ENCODE data around the gene ZNF611. TPM values are rescaled to one million over a fixed set of nuclear protein-coding genes. Genes with fewer than 3 reads are reported as not detected.
"Not testable (repeated sequence)": the region's sequence is repeated elsewhere in the genome, so short reads cannot be mapped to it uniquely, and the experiment has no call there.

ZNF611 gene
- total RNA-seq, 2 donors from 2014 or later = 12.0 to 15.3 TPM

DNA sequence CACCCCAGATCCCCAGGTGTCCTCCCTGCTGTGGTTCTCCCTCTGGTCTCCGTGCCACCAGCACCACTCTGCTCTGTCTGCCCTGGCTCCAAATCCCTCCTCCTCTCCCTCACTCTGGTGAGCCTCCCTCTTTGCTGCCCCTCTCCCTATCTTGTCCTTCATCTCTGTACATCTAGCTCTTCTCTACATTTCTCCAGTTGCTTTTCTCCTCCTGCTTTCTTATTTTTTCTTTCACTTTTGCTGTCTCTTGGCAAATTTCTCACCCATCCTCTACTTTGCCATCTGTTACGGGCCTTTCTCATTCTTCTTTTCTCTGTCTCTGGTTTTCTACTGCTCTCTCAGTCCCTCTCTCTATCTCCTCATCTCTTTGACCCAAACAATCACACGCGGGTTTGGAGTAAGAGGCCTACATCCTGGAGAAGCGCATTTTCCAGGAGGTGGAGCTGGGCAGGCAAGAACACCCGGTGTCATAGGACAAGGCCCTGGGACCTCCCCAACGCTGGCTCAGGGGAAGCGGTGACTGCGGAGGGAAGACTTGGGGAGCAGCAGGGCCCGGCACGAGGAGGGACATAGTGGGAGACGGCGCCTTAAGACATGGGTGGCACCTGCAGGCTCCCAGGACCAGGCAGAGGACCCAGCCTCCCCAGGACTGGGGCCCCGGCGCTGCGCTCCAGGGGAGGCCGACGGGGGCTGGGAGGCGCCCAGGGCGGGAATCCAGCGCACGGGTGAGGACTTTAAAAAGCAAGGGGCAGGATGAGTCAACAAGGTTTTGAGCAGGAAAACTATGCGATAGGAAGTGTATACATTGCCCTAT is 9.9 kb downstream of the ZNF611 start:
- Histone ChIP-seq H3K9me3 (no peaks in the 10 kb centered on the region), H3K27me3 (replicated peaks; ENCODE audit: insufficient read depth) (no peaks in the 10 kb centered on the region), H3K4me3 (no peak overlapping the region), H3K36me3 (peaks cover 0 to 8% of the 10 kb centered on the region in 2 donors), H3K4me1 (replicated peaks) (peaks cover 6% of the 10 kb centered on the region), H3K27ac (peak overlapping the region in 1 of 2 donors; percentile 35)
- intact Hi-C loops (cut with DNase I) = no loop called here
- no peak for DNase-seq (ENCODE audit: low spot score)
- 73% methylated on average over 23 of the region's 23 CpGs for WGBS
- TF ChIP-seq POLR2A (IDR thresholded peaks at IDR 0.05) (no peak), POLR2AphosphoS5 (IDR thresholded peaks at IDR 0.05) (no peak)
- TF ChIP-seq, protein P1, sequence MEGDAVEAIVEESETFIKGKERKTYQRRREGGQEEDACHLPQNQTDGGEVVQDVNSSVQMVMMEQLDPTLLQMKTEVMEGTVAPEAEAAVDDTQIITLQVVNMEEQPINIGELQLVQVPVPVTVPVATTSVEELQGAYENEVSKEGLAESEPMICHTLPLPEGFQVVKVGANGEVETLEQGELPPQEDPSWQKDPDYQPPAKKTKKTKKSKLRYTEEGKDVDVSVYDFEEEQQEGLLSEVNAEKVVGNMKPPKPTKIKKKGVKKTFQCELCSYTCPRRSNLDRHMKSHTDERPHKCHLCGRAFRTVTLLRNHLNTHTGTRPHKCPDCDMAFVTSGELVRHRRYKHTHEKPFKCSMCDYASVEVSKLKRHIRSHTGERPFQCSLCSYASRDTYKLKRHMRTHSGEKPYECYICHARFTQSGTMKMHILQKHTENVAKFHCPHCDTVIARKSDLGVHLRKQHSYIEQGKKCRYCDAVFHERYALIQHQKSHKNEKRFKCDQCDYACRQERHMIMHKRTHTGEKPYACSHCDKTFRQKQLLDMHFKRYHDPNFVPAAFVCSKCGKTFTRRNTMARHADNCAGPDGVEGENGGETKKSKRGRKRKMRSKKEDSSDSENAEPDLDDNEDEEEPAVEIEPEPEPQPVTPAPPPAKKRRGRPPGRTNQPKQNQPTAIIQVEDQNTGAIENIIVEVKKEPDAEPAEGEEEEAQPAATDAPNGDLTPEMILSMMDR (IDR thresholded peaks at IDR 0.05) = no peak

DNA sequence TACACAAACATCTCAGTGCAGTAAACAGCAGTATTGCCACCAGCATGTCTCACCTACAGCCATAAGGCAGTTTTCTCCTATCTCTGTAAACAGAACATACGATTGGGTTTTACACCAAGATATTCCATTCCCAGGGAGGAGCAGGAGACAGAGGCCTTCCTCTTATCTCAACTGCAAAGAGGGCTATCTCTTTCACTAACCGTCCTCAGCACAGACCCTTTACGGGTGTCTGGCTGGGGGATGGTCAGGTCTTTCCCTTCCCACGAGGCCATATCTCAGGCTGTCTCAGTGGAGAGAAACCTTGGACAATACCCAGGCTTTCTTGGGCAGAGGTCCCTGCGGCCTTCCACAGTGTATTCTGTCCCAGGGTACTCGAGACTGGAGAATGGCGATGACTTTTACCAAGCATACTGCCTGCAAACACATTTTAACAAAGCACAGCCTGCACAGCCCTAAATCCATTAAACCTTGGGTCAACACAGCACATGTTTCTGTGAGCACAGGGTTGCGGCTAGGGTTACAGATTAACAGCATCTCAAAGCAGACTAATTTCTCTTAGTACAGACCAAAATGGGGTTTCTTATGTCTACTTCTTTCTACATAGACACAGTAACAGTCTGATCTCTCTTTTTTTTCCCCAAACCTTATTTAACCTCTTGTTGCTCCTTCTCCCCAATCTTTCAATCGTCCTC is 10.8 kb downstream of the ZNF611 start:
- H3K4me1 ChIP-seq (replicated peaks); H3K4me3 ChIP-seq; DNase-seq (ENCODE audit: low spot score); H3K36me3 ChIP-seq; H3K27me3 ChIP-seq (replicated peaks; ENCODE audit: insufficient read depth); intact Hi-C loops (cut with DNase I); H3K9me3 ChIP-seq: not testable (repeated sequence)
- H3K27ac ChIP-seq = peak overlapping the region in 1 of 2 donors; percentile 35
- WGBS = 36% methylated on average over 9 of the region's 9 CpGs

GRCh38 chr19:52722062-52723003 is 12.5 kb downstream of the ZNF611 start:
- Histone ChIP-seq H3K36me3 (peaks cover 0 to 8% of the 10 kb centered on the region in 2 donors), H3K27ac (no peak overlapping the region), H3K4me3 (no peak overlapping the region), H3K4me1 (replicated peaks) (peaks cover 6% of the 10 kb centered on the region), H3K9me3 (no peaks in the 10 kb centered on the region), H3K27me3 (replicated peaks; ENCODE audit: insufficient read depth) (no peaks in the 10 kb centered on the region)
- 92% methylated on average over 7 of the region's 7 CpGs for WGBS
- TF ChIP-seq POLR2A (IDR thresholded peaks at IDR 0.05) (no peak), POLR2AphosphoS5 (IDR thresholded peaks at IDR 0.05) (no peak)
- TF ChIP-seq, protein P1 (IDR thresholded peaks at IDR 0.05) = no peak
- intact Hi-C loops (cut with DNase I) = no loop called here
- DNase-seq (ENCODE audit: low spot score) = no peak

- H3K27ac ChIP-seq; intact Hi-C loops (cut with DNase I); DNase-seq (ENCODE audit: low spot score); H3K4me3 ChIP-seq; H3K4me1 ChIP-seq (replicated peaks); H3K9me3 ChIP-seq; H3K36me3 ChIP-seq; H3K27me3 ChIP-seq (replicated peaks; ENCODE audit: insufficient read depth): not testable (repeated sequence)
- WGBS = 89% methylated on average over 16 of the region's 21 CpGs
Measured at GRCh38 chr19:52720541-52720940, 14.3 kb downstream of the ZNF611 start.

GRCh38 chr19:52716522-52716921 is 18.3 kb downstream of the ZNF611 start:
- WGBS = 90% methylated on average over 1 of the region's 1 CpG
- Histone ChIP-seq H3K4me3 (no peak overlapping the region), H3K27me3 (replicated peaks; ENCODE audit: insufficient read depth) (no peaks in the 10 kb centered on the region), H3K36me3 (peaks cover 0 to 8% of the 10 kb centered on the region in 2 donors), H3K4me1 (replicated peaks) (no peaks in the 10 kb centered on the region), H3K9me3 (no peaks in the 10 kb centered on the region), H3K27ac (no peak overlapping the region)
- intact Hi-C loops (cut with DNase I) = no loop called here
- TF ChIP-seq POLR2AphosphoS5 (IDR thresholded peaks at IDR 0.05) (no peak), POLR2A (IDR thresholded peaks at IDR 0.05) (no peak)
- TF ChIP-seq, protein P1 (IDR thresholded peaks at IDR 0.05) = no peak
- DNase-seq (ENCODE audit: low spot score) = no peak

GRCh38 chr19:52715902-52716301 is 18.9 kb downstream of the ZNF611 start:
- 53% methylated on average over 4 of the region's 4 CpGs for WGBS
- not testable (repeated sequence) for H3K4me1 ChIP-seq (replicated peaks); H3K36me3 ChIP-seq

GRCh38 chr19:52715330-52715729 is 19.5 kb downstream of the ZNF611 start:
- H3K27me3 ChIP-seq (replicated peaks; ENCODE audit: insufficient read depth); H3K4me1 ChIP-seq (replicated peaks); intact Hi-C loops (cut with DNase I); H3K4me3 ChIP-seq; H3K27ac ChIP-seq; H3K9me3 ChIP-seq; DNase-seq (ENCODE audit: low spot score); H3K36me3 ChIP-seq: not testable (repeated sequence)
- WGBS = 83% methylated on average over 5 of the region's 5 CpGs

More at GRCh38 chr19:52715902-52716301, 18.9 kb downstream of the ZNF611 start:
- H3K27ac ChIP-seq; intact Hi-C loops (cut with DNase I); H3K27me3 ChIP-seq (replicated peaks; ENCODE audit: insufficient read depth); H3K9me3 ChIP-seq; DNase-seq (ENCODE audit: low spot score); H3K4me3 ChIP-seq: not testable (repeated sequence)

DNA sequence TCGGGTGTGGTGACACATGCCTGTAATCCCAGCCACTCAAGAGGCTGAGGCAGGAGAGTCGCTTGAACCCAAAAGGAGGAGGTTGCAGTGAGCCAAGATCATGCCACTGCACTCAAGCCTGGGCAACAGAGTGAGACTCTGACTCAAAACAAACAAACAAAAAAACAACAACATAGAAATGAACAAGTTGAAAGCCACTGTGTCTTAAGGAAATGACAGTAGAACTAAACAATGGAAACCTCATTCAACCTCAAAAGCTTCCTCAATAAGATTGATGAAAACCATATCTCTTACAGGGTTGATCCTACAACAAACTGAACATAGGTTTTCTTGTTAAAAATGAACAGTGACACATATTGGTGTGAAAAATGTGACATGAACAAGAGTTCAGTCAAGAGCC is 21.8 kb downstream of the ZNF611 start:
- H3K4me3 ChIP-seq; H3K4me1 ChIP-seq (replicated peaks); H3K27ac ChIP-seq; H3K27me3 ChIP-seq (replicated peaks; ENCODE audit: insufficient read depth); DNase-seq (ENCODE audit: low spot score); H3K36me3 ChIP-seq; H3K9me3 ChIP-seq; intact Hi-C loops (cut with DNase I): not testable (repeated sequence)
- WGBS = 97% methylated on average over 2 of the region's 2 CpGs
